ENCODE measurements around the gene PRICKLE2. TPM values are rescaled to one million over a fixed set of nuclear protein-coding genes. Genes with fewer than 3 reads are reported as not detected.

Gene PRICKLE2
- polyA plus RNA-seq, 2 of the 4 experiments (the other 2 are of a cell fraction) = 5.3 to 6.3 TPM

- Histone ChIP-seq H3K27ac (peak overlapping the region; percentile 30 to 75; a peak in 3 of 6 replicates), H3K4me1 (peaks cover 49% of the 10 kb centered on the region), H3K4me2 (peak overlapping the region; percentile 30; the same call in 2 of the 3 replicates), H3K4me3 (no peak overlapping the region), H3K9me3 (no peaks in the 10 kb centered on the region)
- ATAC-seq (no peak), FAIRE-seq (no peak), DNase-seq (ENCODE audit: low read depth in 1 of 2, low spot score in 1 of 2) (no peak)
- ChIA-PET POLR2A (no interaction called here), CTCF (interaction anchor here (1.3 kb wide), 1 partner anchor 65 kb away, joined by 4 read pairs; no protein-coding TSS in a partner anchor)
- 51% methylated on average over 3 of the region's 3 CpGs for WGBS (ENCODE audit: missing lambda C conversion rate)
- no peak for TF ChIP-seq FOSL2 (IDR thresholded peaks at IDR 0.05)
- TF ChIP-seq FOSL2 (CRISPR knock-in tag; IDR thresholded peaks at IDR 0.05) = peak; percentile 56; the same call in 1 of the 2 replicates
- TF ChIP-seq ESRRA (IDR thresholded peaks at IDR 0.05; ENCODE audit: borderline replicate concordance, low read length) = peak; percentile 84; the same call in 1 of the 2 replicates
- TF ChIP-seq RARB (CRISPR knock-in tag; IDR thresholded peaks at IDR 0.05) = no peak
These were observed 66.9 kb downstream of the PRICKLE2 start for GRCh38 chr3:64158334-64158733.

GRCh38 chr3:64157150-64158035, 67.9 kb downstream of the PRICKLE2 start:
- TF ChIP-seq ELK1 (IDR thresholded peaks at IDR 0.05; ENCODE audit: low read depth, low read length) = no peak
- no peak for TF ChIP-seq EHMT2 (IDR thresholded peaks at IDR 0.05; ENCODE audit: low read depth)
- no peak for TF ChIP-seq MAX (IDR thresholded peaks at IDR 0.05)
- TF ChIP-seq BHLHE40 (IDR thresholded peaks at IDR 0.05; ENCODE audit: low read depth, low read length) = no peak
- TF ChIP-seq RAD21 (conservative IDR thresholded peaks at IDR 0.05 in 1 of 2, IDR thresholded peaks at IDR 0.05 in 1 of 2) = no peak
- no peak for TF ChIP-seq CHD2 (IDR thresholded peaks at IDR 0.05; ENCODE audit: low read length, partially characterized antibody)
- TF ChIP-seq ZFP36 (IDR thresholded peaks at IDR 0.05; ENCODE audit: borderline replicate concordance, partially characterized antibody) = no peak
- TF ChIP-seq ZNF302 (CRISPR knock-in tag; IDR thresholded peaks at IDR 0.05) = no peak
- TF ChIP-seq EHF (CRISPR knock-in tag; IDR thresholded peaks at IDR 0.05) = no peak
- TF ChIP-seq HOXB13 (CRISPR knock-in tag; IDR thresholded peaks at IDR 0.05; ENCODE audit: low read depth) = no peak
- no peak for TF ChIP-seq CTCF (IDR thresholded peaks at IDR 0.05)
- Histone ChIP-seq H3K4me2 (no peak overlapping the region), H3K4me3 (no peak overlapping the region), H3K27ac (peak overlapping the region; percentile 30 to 75; a peak in 4 of 6 replicates), H3K4me1 (peaks cover 49% of the 10 kb centered on the region), H3K9me3 (no peaks in the 10 kb centered on the region)
- CTCF ChIA-PET = interaction anchor here (0.9 to 1.2 kb wide), 3 partner anchors 8 to 127 kb away, joined by 3 to 4 read pairs (median 4); no protein-coding TSS in a partner anchor
- FAIRE-seq = no peak
- POLR2A ChIA-PET = no interaction called here
- no peak for DNase-seq (ENCODE audit: low read depth in 1 of 2, low spot score in 1 of 2)
- ATAC-seq = no peak
- 95% methylated on average over 17 of the region's 17 CpGs for WGBS (ENCODE audit: missing lambda C conversion rate)

GRCh38 chr3:64155328-64155727, 69.9 kb downstream of the PRICKLE2 start:
- ATAC-seq (no peak), FAIRE-seq (no peak), DNase-seq (ENCODE audit: low read depth in 1 of 2, low spot score in 1 of 2) (no peak)
- ChIA-PET CTCF (interaction anchor here (1.2 to 1.3 kb wide), 2 partner anchors 8 to 329 kb away, joined by 4 read pairs; no protein-coding TSS in a partner anchor), POLR2A (interaction anchor here (0.7 kb wide), 1 partner anchor 64 kb away, joined by 6 read pairs; no protein-coding TSS in a partner anchor)
- TF ChIP-seq HOXA7 (CRISPR knock-in tag; IDR thresholded peaks at IDR 0.05) = no peak
- no peak for TF ChIP-seq FOSL2 (IDR thresholded peaks at IDR 0.05)
- no peak for TF ChIP-seq FOSL2 (CRISPR knock-in tag; IDR thresholded peaks at IDR 0.05)
- TF ChIP-seq KDM5A (IDR thresholded peaks at IDR 0.05) = no peak
- no peak for TF ChIP-seq RCOR1 (IDR thresholded peaks at IDR 0.05; ENCODE audit: low read depth, low read length)
- no peak for TF ChIP-seq MAFK (IDR thresholded peaks at IDR 0.05; ENCODE audit: partially characterized antibody)
- no peak for TF ChIP-seq GATA3 (IDR thresholded peaks at IDR 0.05; ENCODE audit: borderline replicate concordance)
- no peak for TF ChIP-seq CHD2 (IDR thresholded peaks at IDR 0.05; ENCODE audit: low read length, partially characterized antibody)
- no peak for TF ChIP-seq EHMT2 (IDR thresholded peaks at IDR 0.05; ENCODE audit: low read depth)
- TF ChIP-seq HES2 (IDR thresholded peaks at IDR 0.05) = no peak
- TF ChIP-seq NR3C1 (IDR thresholded peaks at IDR 0.05) = no peak
- no peak for TF ChIP-seq E2F6 (IDR thresholded peaks at IDR 0.05; ENCODE audit: borderline replicate concordance, low read depth)
- no peak for TF ChIP-seq NFE2L2 (conservative IDR thresholded peaks at IDR 0.05; ENCODE audit: low read length)
- no peak for TF ChIP-seq POLR2A (IDR thresholded peaks at IDR 0.05; ENCODE audit: low read length)
- TF ChIP-seq FOXS1 (CRISPR knock-in tag; IDR thresholded peaks at IDR 0.05) = no peak
- no peak for TF ChIP-seq ZSCAN20 (CRISPR knock-in tag; IDR thresholded peaks at IDR 0.05)
- TF ChIP-seq PBX3 (IDR thresholded peaks at IDR 0.05) = no peak
- no peak for TF ChIP-seq RAD21 (conservative IDR thresholded peaks at IDR 0.05 in 1 of 2, IDR thresholded peaks at IDR 0.05 in 1 of 2)
- TF ChIP-seq CBX8 (IDR thresholded peaks at IDR 0.05) = no peak
- Histone ChIP-seq H3K4me1 (peaks cover 53% of the 10 kb centered on the region), H3K27ac (no peak overlapping the region), H3K9me3 (no peaks in the 10 kb centered on the region), H3K4me2 (no peak overlapping the region), H3K4me3 (no peak overlapping the region)
- 88% methylated on average over 3 of the region's 3 CpGs for WGBS (ENCODE audit: missing lambda C conversion rate)
